Bronchial epithelial cell (primary cell): ENCODE measurements around the gene HYAL3. TPM values are rescaled to one million over a fixed set of nuclear protein-coding genes. Genes with fewer than 3 reads are reported as not detected.
A peak's percentile ranks its signal among the peaks of the same experiment; 100 is the strongest.

Source experiments
- DNase-seq: peaks from one replicate; pipeline ENCODE4 v3.0.0-alpha.2; 2010; ENCODE audit warnings: low read depth
- FAIRE-seq: peaks from 2 replicates; lab custom pipeline; 2011; peaks lifted over from hg19 to GRCh38; lab: Jason Lieb, UNC
- H3K27me3 ChIP-seq: 2 replicates; pipeline ENCODE4 v1.5.1; 2011; ENCODE audit warnings: low read length; ENCODE audit not compliant: control insufficient read depth, insufficient read depth
- H3K36me3 ChIP-seq: 2 replicates; pipeline ENCODE4 v1.5.1; 2011; ENCODE audit warnings: low read length; ENCODE audit not compliant: control insufficient read depth, insufficient read depth
- H3K4me3 ChIP-seq: 2 replicates; pipeline ENCODE4 v1.5.1; 2011; ENCODE audit warnings: mild to moderate bottlenecking, low read depth, low read length, control low read depth
- CTCF ChIP-seq: IDR thresholded peaks from 2 replicates; pipeline ENCODE4 v1.5.1; 2011; ENCODE audit warnings: mild to moderate bottlenecking, moderate library complexity, low read length, control low read depth, inconsistent platforms; ENCODE audit not compliant: insufficient read depth, severe bottlenecking
- total RNA-seq: library from RNA; depleted of rRNA; stranded (reverse); fragments of >200 nt; gene quantifications from 2 replicates; pipeline ENCODE4 v1.2.1, GENCODE V29; 2014

Gene HYAL3
- total RNA-seq, 1 donor from 2014 or later = 6.6 TPM

- H3K36me3 ChIP-seq = peaks cover 26% of the 10 kb centered on the region
- H3K27me3 ChIP-seq = no peaks in the 10 kb centered on the region
- FAIRE-seq (peak; percentile 72), DNase-seq (no peak)
- TF ChIP-seq CTCF = no peak
- no peak overlapping the region for H3K4me3 ChIP-seq
Measured at GRCh38 chr3:50319181-50319893, 20.1 kb upstream of the HYAL3 start.

- no peak for TF ChIP-seq CTCF
- FAIRE-seq (peak; percentile 79), DNase-seq (no peak)
- Histone ChIP-seq H3K36me3 (peaks cover 26% of the 10 kb centered on the region), H3K27me3 (no peaks in the 10 kb centered on the region), H3K4me3 (no peak overlapping the region)
Measured at GRCh38 chr3:50318615-50319014, 19.4 kb upstream of the HYAL3 start.

- DNase-seq (no peak), FAIRE-seq (no peak)
- no peaks in the 10 kb centered on the region for H3K27me3 ChIP-seq
- H3K36me3 ChIP-seq = peaks cover 26% of the 10 kb centered on the region
- H3K4me3 ChIP-seq = no peak overlapping the region
- TF ChIP-seq CTCF = no peak
Measured at GRCh38 chr3:50318163-50318562, 19.0 kb upstream of the HYAL3 start.

DNA sequence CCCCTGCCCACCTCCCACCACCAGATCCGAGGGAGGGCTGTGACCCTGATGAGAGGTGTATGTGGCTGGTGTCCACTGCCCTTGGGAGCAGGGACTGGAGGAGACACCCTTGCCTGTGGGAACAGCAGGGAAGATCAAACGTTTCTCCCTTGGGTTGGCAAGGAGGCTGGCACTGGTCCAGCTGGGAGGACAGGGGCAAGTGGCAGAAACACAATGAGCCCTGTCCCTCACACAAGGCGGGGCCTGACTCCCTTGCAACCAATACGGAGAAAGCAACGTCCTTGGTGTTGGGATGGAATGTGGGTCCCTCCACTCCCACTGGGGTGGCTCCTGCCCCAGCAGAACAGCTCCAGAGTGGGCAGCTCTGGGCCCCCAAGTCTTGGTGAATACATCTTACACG, 18.1 kb upstream of the HYAL3 start:
- no peak for DNase-seq
- FAIRE-seq = no peak
- no peak for TF ChIP-seq CTCF
- Histone ChIP-seq H3K36me3 (peaks cover 26% of the 10 kb centered on the region), H3K27me3 (no peaks in the 10 kb centered on the region), H3K4me3 (peak overlapping the region; percentile 2)

- TF ChIP-seq CTCF = no peak
- DNase-seq (peak; percentile 98), FAIRE-seq (peak; percentile 98)
- H3K4me3 ChIP-seq = peak overlapping the region; percentile 2
- H3K27me3 ChIP-seq = no peaks in the 10 kb centered on the region
- peaks cover 26% of the 10 kb centered on the region for H3K36me3 ChIP-seq
Measured at GRCh38 chr3:50316657-50317242, 17.5 kb upstream of the HYAL3 start.
